Ishikawa (cell line): ENCODE measurements around the gene MTMR1.

Experiments used
- CEBPB ChIP-seq: IDR thresholded peaks from 2 replicates; pipeline ENCODE4 v1.6.1; 2012
- CREB1 ChIP-seq: IDR thresholded peaks from 2 replicates; pipeline ENCODE4 v1.6.1; 2012; ENCODE audit warnings: low read depth
- EGR1 ChIP-seq: IDR thresholded peaks from 2 replicates; pipeline ENCODE4 v1.6.1; 2012
- EP300 ChIP-seq: IDR thresholded peaks from 2 replicates; pipeline ENCODE4 v1.6.1; 2012; ENCODE audit warnings: borderline replicate concordance
- MAX ChIP-seq: IDR thresholded peaks from 2 replicates; pipeline ENCODE4 v1.6.1; 2012
- RAD21 ChIP-seq: IDR thresholded peaks from 2 replicates; pipeline ENCODE4 v1.6.1; 2012; ENCODE audit warnings: low read depth
- TAF1 ChIP-seq: IDR thresholded peaks from 2 replicates; pipeline ENCODE4 v1.6.1; 2012; ENCODE audit warnings: low read depth, mild to moderate bottlenecking
- TEAD4 ChIP-seq: IDR thresholded peaks from 2 replicates; pipeline ENCODE4 v1.6.1; 2012
- USF1 ChIP-seq: IDR thresholded peaks from 2 replicates; pipeline ENCODE4 v1.6.1; 2012
- YY1 ChIP-seq: IDR thresholded peaks from 2 replicates; pipeline ENCODE4 v1.6.1; 2012; ENCODE audit warnings: low read depth
- ZBTB7A ChIP-seq: IDR thresholded peaks from 2 replicates; pipeline ENCODE4 v1.6.1; 2012; ENCODE audit warnings: low read depth

- TF ChIP-seq RAD21, result no peak
- TF ChIP-seq TAF1, result no peak
- no peak for TF ChIP-seq MAX
- TF ChIP-seq CREB1, result no peak
- TF ChIP-seq EP300, result no peak
- no peak for TF ChIP-seq YY1
- no peak for TF ChIP-seq EGR1
- no peak for TF ChIP-seq CEBPB
- no peak for TF ChIP-seq TEAD4
- no peak for TF ChIP-seq ZBTB7A
- TF ChIP-seq USF1, result no peak
These were observed 70.2 kb downstream of the MTMR1 start for GRCh38 chrX:150763303-150763797.
